Psoas muscle (tissue), 8 donors: ENCODE measurements around the gene SIRT3. TPM values are rescaled to one million over a fixed set of nuclear protein-coding genes. Genes with fewer than 3 reads are reported as not detected.

Experiments
- ATAC-seq, 4 donors: fragments of 200-7000 bp; cut with Tn5 transposase; one replicate each; pipeline ENCODE4 v1.9.1; 2020; ENCODE audit warnings: moderate library complexity in 3 of 4, mild to moderate bottlenecking in 2 of 4
- DNase-seq, 2 donors: peaks; one replicate each; pipeline ENCODE4 v3.0.0-alpha.2; 2020
- H3K27ac ChIP-seq: fragments of 200-600 bp; one replicate; pipeline ENCODE4 v1.8.0; 2022
- H3K27me3 ChIP-seq, 3 donors: fragments of 200-600 bp in 1 of 3; one replicate each; pipeline versions ENCODE4 v1.6.1 to v1.8.0; 2013 to 2022; ENCODE audit warnings: low read length in 2 of 3, mild to moderate bottlenecking in 2 of 3, moderate library complexity in 1 of 3; ENCODE audit not compliant: insufficient read depth in 3 of 3
- H3K36me3 ChIP-seq, 2 donors: fragments of 200-600 bp in 1 of 2; one replicate each; pipeline versions ENCODE4 v1.6.1 to v1.8.0; 2013 to 2022; ENCODE audit warnings: low read depth in 1 of 2, mild to moderate bottlenecking in 1 of 2, moderate library complexity in 1 of 2; ENCODE audit not compliant: insufficient read depth in 1 of 2
- H3K4me1 ChIP-seq: fragments of 200-600 bp; one replicate; pipeline ENCODE4 v1.8.0; 2022
- H3K4me3 ChIP-seq: fragments of 200-600 bp; one replicate; pipeline ENCODE4 v1.8.0; 2022; ENCODE audit warnings: mild to moderate bottlenecking
- H3K9me3 ChIP-seq: fragments of 200-600 bp; one replicate; pipeline ENCODE4 v1.8.0; 2022
- WGBS, 3 donors: extraction: QIAGEN DNeasy Blood & Tissue Kit; methylation state at CpG; one replicate each; pipeline versions ENCODE4 v1.1.6 to v1.1.7; 2013; 5-methylcytosine and 5-hydroxymethylcytosine counted together
- intact Hi-C, 2 donors: fragments of 100-400 bp; cut with DNase I; formaldehyde crosslinking; loops; one replicate each; pipeline versions ENCODE4 v1.11.0 to v1.14.2; 2022
- polyA plus RNA-seq, 3 donors: library from polyadenylated mRNA; stranded (reverse); fragments of 200-250 nt; gene quantifications; one replicate each; pipeline ENCODE4 v1.2.3, GENCODE V29; 2013
- total RNA-seq, 4 donors: library from RNA; stranded (reverse); fragmentation: NEBNext Ultra II Directional in 2 of 4; extraction: Animal tissue kit (Norgen Biotek cat#: 25700) in 2 of 4; gene quantifications; one replicate each; pipeline versions ENCODE4 v1.2.1 to v1.2.4, GENCODE V29; 2021 to 2023
- TF ChIP-seq, protein P1 (sequence below): fragments of 200-600 bp; IDR thresholded peaks from one replicate; pipeline ENCODE4 v1.8.0; 2022; ENCODE audit warnings: antibody characterized with exemption
- donor health status: healthy with polysubstance abuse.
- donor health status: DM: no; HTN: no; CAD: no; lungs with moderate emphysema.
- donor health status: Bipolar disorder and iron deficiency.
- donor health status: healthy.
- donor health status: DM: yes; HTN: yes; CAD: no.
- donor health status: DM: no; HTN: no; CAD: no.
- donor health status: DM: no; HTN: no; CAD: no.
- donor health status: DM: yes; HTN: yes; CAD: no.

Gene SIRT3
- total and polyA plus RNA-seq, 7 donors = 10.4 to 23.2 (median 15.0) TPM

- H3K27ac ChIP-seq = no peak overlapping the region
- TF ChIP-seq, protein P1, sequence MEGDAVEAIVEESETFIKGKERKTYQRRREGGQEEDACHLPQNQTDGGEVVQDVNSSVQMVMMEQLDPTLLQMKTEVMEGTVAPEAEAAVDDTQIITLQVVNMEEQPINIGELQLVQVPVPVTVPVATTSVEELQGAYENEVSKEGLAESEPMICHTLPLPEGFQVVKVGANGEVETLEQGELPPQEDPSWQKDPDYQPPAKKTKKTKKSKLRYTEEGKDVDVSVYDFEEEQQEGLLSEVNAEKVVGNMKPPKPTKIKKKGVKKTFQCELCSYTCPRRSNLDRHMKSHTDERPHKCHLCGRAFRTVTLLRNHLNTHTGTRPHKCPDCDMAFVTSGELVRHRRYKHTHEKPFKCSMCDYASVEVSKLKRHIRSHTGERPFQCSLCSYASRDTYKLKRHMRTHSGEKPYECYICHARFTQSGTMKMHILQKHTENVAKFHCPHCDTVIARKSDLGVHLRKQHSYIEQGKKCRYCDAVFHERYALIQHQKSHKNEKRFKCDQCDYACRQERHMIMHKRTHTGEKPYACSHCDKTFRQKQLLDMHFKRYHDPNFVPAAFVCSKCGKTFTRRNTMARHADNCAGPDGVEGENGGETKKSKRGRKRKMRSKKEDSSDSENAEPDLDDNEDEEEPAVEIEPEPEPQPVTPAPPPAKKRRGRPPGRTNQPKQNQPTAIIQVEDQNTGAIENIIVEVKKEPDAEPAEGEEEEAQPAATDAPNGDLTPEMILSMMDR = no peak
- H3K27me3 ChIP-seq = no peaks in the 10 kb centered on the region
- 88 to 90% (median 89%) methylated on average over 28 to 29 of the region's 29 CpGs for WGBS, 3 donors
- peaks cover 0 to 64% of the 10 kb centered on the region in 2 donors for H3K36me3 ChIP-seq
- DNase-seq = peak in 1 of 2 donors; percentile 45
- intact Hi-C loops = no loop called here
- no peaks in the 10 kb centered on the region for H3K9me3 ChIP-seq
- ATAC-seq = no peak
- H3K4me3 ChIP-seq = no peak overlapping the region
- no peaks in the 10 kb centered on the region for H3K4me1 ChIP-seq
These were observed 17.1 kb downstream of the SIRT3 start for GRCh38 chr11:218815-219593.

DNA sequence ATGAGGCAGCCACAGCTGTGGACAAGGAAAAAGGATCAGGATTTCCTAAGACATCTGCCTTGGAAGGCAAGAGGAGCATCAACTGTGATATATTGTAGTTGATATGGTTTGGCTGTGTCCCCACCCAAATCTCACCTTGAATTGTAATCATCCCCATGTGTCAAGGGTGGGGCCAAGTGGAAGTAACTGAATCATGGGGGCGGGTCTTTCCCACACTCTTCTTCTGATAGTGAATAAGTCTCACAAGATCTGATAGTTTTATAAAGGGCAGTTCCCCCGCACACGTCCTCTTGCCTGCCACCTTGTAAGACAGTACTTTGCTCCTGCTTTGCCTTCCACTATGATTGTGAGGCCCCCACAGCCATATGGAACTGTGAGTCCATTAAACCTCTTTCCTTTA lies 18.4 kb downstream of the SIRT3 start:
- intact Hi-C loops = no loop called here
- ATAC-seq (no peak), DNase-seq (no peak)
- Histone ChIP-seq H3K36me3 (peaks cover 3 to 77% of the 10 kb centered on the region in 2 donors), H3K27ac (no peak overlapping the region), H3K9me3 (no peaks in the 10 kb centered on the region), H3K4me1 (no peaks in the 10 kb centered on the region), H3K4me3 (no peak overlapping the region), H3K27me3 (no peaks in the 10 kb centered on the region)
- TF ChIP-seq, protein P1 = no peak
- WGBS, 3 donors = 87 to 91% (median 89%) methylated on average over 3 of the region's 3 CpGs

DNA sequence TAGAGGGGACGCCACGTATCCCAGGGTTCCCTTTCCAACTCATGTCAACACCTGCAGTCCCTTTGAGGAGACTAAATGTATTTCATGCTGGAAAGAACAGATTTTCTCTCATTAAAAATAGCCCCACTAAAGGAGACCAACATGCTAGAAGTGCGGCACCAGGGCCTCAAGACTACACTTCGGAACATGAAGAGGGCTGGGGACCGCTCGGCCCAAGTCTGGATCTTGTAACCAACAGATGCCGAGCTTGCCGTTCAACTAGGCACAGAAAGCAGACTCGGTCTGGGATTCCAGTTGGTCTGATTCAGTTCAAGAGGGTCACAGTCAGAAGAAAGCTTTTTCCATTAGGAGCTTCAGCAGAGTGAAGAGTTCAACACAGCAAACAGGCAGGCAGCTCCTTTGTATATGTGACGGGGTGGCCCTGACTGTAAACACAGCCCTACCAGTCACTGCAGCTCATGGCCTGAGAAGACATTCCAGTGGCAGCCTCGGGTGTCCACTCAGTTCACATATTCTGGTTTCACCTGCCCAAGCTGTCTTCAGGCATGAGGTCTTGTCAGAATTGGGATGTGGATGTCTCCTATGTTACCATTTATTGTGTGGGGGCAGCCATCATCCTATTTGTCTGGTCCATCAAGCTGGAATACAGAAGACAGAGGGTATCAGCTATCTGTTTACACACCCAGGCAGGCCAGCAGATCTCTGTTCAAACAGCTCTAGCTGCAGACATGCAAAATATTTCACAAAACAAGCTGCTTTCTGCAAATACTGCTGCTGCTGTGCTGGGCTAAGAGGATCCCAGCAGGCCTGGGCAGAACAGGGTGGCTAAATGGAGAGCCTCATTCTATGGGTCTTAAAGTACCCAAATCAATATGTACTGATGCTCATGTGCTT lies 19.8 kb downstream of the SIRT3 start:
- WGBS, 3 donors = 81 to 87% (median 81%) methylated on average over 11 of the region's 11 CpGs
- DNase-seq (no peak), ATAC-seq (no peak)
- Histone ChIP-seq H3K36me3 (peaks cover 8 to 82% of the 10 kb centered on the region in 2 donors), H3K4me1 (no peaks in the 10 kb centered on the region), H3K27me3 (no peaks in the 10 kb centered on the region), H3K4me3 (no peak overlapping the region), H3K27ac (no peak overlapping the region), H3K9me3 (no peaks in the 10 kb centered on the region)
- intact Hi-C loops = no loop called here
- TF ChIP-seq, protein P1 = no peak

DNA sequence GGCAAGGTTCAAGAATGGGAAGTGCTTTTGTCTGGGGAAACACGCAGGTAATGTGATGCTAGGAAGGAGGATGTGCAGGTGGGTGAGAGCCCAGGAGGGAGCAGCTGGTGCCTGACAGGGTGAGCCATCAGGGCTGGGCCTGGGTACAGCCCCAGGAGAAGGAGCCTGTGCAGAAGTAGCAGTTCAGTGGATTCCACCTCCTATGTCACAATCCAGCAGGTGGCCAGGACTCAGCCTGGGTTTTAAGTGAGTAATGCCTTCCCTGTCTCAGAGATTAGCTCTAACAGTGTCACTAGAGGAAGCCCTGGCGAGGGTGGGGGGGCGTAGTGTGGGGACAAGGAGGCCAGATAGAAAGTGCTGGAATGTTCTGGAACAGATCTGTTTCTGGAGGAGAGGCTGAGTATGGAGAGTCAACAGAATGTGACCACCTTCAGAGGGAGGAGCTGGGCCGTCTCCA lies 20.5 kb downstream of the SIRT3 start:
- H3K27me3 ChIP-seq = no peaks in the 10 kb centered on the region
- no peak overlapping the region for H3K27ac ChIP-seq
- peaks cover 11 to 86% of the 10 kb centered on the region in 2 donors for H3K36me3 ChIP-seq
- TF ChIP-seq, protein P1 = no peak
- no peak overlapping the region for H3K4me3 ChIP-seq
- H3K4me1 ChIP-seq = no peaks in the 10 kb centered on the region
- peak in 2 of 4 donors; percentile 16 to 21 for ATAC-seq
- H3K9me3 ChIP-seq = no peaks in the 10 kb centered on the region
- no peak for DNase-seq
- intact Hi-C loops = no loop called here
- 69 to 79% (median 75%) methylated on average over 4 of the region's 4 CpGs for WGBS, 3 donors
